Erythroblast (primary cell): ENCODE measurements around the gene MED31.
"Not testable (repeated sequence)": the region's sequence is repeated elsewhere in the genome, so short reads cannot be mapped to it uniquely, and the experiment has no call there.

Source experiments
- GATA1 ChIP-seq: IDR thresholded peaks from 2 replicates; pipeline ENCODE4 v1.6.1; 2011; ENCODE audit warnings: low read depth, mild to moderate bottlenecking, control low read depth, low read length, moderate library complexity
- POLR2A ChIP-seq: IDR thresholded peaks from 2 replicates; pipeline ENCODE4 v1.6.1; 2011; ENCODE audit warnings: mild to moderate bottlenecking, low read length

DNA sequence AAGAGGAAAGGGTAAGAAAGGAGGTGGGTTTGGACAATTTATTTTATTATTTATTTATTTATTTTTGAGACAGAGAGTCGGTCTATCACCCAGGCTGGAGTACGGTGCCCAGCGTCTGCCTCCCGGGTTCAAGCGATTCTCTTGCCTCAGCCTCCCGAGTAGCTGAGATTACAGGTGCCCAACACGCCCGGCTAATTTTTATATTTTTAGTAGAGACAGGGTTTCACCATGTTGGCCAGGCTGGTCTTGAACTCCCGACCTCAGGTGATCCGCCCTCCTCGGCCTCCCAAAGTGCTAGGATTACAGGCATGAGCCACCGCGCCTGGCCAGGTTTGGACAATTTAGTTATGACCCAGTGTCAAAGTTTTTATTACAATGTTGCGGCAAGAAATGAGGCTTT, 11.8 kb upstream of the MED31 start:
- TF ChIP-seq POLR2A, GATA1: not testable (repeated sequence)
